Stimulated activated CD4-positive, alpha-beta T cell treated with anti-CD3 and anti-CD28 coated beads, Interleukin-15, amount 100 ng/mL, for 1 hour (primary cell): ENCODE results near the gene TSPAN16.
A peak's percentile ranks its signal among the peaks of the same experiment; 100 is the strongest.

Experiments
- DNase-seq, 2 donors: peaks; one replicate each; pipeline ENCODE4 v3.0.0-alpha.2; 2020; ENCODE audit warnings: low read depth in 1 of 2, low spot score in 1 of 2

Gene TSPAN16, protein sequence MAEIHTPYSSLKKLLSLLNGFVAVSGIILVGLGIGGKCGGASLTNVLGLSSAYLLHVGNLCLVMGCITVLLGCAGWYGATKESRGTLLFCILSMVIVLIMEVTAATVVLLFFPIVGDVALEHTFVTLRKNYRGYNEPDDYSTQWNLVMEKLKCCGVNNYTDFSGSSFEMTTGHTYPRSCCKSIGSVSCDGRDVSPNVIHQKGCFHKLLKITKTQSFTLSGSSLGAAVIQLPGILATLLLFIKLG

DNA sequence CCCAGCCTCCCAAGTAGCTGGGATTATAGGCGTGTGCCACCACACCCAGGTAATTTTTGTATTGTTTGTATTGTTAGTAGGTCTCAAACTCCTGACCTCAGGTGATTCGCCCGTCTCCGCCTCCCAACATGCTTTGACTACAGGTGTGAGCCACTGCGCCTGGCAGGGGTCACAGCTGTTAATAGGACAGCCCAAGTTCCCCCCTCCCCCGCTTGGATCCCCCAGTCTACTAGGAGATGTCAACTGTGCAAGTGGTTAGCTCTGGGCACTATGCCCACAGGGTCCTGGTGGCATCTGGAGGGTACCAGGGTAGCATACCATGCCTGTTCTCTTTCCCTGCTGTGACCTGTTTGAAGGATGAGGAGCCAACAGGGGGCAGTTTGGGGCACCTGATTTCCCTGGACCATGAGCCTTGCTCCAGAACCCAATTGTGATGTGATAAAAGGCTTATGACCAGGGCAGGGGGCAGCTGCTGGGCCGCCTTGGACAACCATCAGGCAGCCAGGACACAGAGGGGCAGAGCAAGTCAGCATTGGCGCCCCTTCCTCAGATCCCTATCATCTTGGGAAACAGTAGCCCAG lies at the start of gene TSPAN16:
TSPAN16 (plus strand) TSS at position 496 of the 581 bp plus-strand sequence. CDS start 138 bp downstream, outside the sequence.
- no peak for DNase-seq

DNA sequence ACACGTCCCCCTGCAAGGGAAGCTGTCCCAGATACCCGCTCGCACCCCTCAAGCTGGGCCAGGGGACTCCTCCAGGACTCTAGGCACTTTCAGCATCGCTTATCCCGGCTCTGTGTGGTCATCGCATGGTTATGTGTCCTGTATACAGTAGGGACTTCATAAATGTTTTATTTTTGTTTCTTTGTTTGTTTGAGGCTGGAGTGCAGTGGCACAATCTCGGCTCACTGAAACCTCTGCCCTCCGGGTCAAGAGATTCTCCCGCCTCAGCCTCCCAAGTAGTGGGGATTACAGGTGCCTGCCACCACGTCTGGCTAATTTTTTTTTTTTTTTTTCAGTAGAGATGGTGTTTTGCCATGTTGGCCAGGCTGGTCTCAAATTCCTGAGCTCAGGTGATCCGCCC lies 49.0 kb upstream of the TSPAN16 start:
- DNase-seq, result no peak

DNA sequence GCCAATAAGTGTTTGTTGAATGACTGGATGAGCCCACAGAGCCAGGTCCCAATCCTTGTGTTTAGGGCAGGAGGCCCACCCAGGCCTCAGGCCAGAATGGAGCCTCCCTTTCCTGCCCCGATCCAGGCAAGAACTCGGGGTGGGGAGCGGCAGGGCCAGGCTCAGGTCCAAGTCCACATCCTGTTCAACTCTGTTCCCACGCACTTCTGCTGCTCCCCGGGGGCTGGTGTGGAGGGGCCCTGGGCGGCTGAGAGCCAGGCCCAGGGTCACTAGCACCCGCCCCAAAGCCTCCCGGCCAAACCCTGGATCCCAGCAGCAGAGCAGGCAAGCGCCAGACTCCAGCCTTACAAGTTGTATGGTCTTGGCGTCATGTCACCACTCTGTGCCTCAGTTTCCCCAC lies 48.6 kb upstream of the TSPAN16 start:
- no peak for DNase-seq

DNA sequence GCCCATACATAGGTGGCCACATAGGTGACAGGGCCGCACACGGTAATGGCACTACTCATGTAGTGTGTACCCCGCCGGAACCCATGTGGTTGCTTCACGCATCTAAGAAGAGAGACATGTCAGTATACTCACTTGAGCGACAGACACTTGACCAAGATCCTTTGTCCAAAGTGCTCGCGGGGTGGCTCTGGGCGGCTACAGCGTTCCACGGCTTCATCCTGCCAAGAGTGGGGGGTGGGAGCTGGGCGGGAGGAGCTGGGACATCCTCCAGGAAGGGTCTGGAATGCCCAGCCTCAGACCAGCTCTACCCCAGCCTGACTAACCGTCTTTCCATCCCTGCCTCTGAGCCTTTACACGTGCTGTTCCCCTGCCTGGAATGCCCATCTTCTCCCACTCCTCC lies 48.0 kb upstream of the TSPAN16 start:
- DNase-seq, result no peak

DNA sequence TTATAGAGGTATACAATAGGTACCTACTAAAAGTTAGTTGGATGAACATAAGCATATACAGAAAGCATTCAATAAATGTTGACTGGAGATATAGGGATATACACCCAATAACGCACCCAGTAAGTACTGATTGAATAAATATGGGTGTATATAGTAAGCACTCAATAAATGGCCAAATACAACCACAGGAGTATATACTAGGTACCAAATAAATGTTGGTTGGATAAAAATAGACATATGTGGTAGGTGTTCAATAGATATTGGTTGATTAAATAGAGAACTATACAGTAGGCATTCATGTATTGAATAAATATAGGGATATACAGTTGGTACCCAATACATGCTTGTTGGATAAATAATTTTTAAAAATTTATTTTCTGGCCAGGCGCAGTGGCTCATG lies 47.1 kb upstream of the TSPAN16 start:
- DNase-seq, result no peak

DNA sequence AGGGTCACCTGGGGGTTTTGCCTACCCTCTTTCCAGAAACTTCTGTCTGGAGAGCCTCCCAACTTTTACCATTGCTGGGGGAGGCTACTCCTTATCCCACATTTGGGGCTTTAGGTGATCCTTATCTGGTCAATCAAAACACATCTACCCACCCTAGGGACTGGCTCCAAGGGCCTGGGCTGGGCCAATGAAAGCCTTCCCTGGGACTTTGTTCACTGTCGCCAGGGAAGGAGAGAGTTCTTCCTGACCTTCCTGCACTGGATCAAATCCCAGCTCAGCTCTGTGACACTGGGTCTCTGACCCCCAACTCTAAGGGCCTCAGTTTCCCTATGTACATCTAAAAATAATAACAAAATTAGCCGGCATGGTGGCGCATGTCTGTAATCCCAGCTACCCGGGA lies 44.7 kb upstream of the TSPAN16 start:
- DNase-seq, result no peak

DNA sequence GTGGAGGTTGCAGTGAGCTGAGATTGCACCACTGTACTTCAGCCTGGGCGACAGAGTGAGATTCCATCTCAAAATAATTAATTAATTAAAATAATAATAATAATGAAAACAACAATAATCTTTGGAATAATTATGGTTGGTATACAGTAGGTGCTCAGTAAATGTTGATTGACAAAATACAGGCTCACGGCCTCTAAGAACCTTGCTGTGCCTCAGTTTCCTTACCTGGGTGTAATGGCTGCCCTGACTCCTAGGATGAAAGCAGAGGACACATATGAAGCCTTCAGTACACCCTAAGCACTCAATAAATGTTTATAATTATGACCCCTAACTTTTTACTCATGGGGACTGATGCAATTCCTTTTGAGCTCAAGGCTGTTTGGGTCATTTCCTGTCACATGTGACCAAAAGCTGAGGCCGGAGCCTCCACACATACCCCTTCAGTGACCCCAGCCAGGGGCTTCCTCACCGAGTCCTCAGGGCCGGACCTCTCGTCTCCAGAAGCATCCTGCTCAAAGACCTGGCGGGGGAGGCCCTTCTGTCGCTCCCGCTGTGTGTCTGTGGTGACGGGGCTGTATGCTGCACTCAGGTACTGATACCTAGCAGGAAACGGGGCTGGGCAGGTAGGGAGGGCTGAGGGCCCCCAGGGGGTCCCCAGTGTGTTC lies 44.2 kb upstream of the TSPAN16 start:
- no peak for DNase-seq

DNA sequence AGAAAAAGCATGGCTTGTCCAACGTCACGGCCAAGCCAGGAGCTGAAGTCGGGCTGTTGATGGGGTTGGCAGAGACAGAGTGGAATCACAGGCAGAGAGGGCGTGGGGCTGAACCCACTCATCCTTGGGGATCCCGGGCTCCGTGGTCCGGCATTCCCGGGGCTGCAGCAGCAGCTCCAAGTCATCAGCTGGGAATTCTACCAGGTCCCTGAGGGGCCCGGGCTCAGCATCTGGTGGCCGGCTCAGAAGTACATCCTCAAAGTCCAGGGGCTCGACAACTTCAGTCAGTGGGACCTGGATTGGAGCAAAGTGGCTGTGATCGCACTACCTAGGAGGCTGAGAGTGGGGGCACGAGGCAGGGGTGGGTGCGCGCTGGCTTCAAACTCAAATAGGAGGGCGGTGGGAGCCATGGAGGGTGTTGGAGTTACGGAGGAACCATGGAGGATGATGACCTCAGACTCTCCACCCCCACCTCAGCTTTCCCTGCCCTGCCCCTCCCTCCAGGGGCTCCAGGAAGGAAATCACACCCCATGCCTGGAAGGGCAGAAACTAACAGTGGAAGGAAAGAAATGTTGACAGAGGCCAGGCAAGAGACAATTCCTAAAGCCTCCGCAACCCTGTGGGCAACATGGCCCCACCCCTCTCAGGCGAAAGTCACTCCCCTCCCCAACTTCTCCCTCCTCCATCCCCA lies 43.1 kb upstream of the TSPAN16 start:
- no peak for DNase-seq

DNA sequence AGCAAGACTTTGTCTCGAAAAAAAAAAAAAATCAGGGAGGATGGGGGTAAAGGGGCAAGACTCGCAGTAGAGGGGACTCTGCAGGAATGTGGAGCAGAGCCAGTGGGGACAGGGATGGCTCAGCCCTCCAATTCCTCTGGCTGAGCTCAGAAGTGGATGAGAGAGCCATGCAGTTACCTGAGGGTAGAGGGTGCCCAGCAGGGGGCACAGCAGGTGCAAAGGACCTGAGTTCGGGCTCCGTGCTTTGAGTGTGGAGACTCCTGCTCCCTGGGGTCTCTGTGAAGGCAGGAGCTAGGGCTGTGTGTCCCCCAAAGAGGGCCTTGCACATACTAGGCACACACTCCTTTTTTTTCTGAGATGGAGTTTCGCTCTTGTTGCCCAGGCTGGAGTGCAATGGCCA lies 41.3 kb upstream of the TSPAN16 start:
- DNase-seq, result no peak

DNA sequence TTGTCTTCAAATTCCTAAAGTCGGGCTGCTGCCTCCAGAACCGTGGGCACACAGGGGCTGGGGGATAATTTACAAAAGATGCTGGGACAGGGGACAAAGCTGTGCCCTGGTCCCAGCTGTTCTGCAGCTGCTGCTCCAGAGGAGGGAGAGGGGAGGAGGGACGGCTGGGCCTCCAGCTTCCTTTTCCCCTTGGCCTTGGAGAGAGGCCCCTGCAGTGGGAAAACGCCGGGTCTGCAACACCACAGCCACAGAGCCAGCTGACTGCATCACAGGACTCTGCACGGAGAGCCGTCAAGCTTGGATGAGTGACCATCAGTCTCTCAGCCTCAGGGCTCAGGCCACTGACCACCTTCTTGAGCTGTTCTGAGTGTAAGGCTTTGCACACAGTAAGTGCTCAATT lies 39.8 kb upstream of the TSPAN16 start:
- no peak for DNase-seq

DNA sequence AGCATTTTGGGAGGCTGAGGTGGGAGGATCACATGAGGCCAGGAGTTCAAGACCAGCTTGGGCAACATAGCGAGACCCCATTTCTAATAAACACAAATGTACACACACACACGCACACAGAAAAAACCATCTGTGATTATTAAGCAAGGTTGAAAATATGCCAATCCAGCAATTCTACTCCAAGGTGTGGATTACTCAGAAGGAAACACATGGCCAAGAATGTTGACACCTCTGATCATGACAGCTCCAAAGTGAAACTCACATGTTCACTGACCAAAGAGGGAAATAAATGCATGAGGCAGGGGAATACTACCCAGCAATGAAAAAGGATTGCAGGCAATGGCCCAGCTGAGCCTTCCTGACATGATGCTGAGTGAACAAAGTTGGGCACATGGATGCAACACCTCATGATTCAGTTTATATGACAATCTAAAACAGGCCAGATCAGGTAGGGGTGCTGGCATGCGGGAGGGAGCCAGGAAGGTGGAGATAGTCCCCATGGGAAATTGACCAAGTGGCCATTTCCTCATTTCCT lies 38.0 kb upstream of the TSPAN16 start:
- no peak for DNase-seq

DNA sequence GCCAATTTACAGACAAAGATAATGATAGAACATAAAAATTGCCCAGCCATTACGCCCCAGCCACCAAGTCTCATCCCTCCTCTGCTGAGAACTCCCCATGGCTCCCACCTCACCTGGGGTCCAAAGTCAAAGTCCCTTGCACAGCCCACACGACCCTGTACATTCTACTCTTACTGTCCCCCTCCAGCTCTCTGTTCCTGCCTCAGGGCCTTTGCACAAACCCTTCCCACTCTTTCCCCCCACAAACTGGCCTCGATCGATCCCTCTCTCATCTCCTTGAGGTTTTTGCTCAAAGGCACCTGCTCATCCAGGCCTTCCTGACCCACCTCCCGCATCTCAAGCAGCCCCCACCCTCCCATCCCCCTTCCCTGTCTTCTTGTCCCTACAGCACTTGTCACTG lies 35.0 kb upstream of the TSPAN16 start:
- no peak for DNase-seq

DNA sequence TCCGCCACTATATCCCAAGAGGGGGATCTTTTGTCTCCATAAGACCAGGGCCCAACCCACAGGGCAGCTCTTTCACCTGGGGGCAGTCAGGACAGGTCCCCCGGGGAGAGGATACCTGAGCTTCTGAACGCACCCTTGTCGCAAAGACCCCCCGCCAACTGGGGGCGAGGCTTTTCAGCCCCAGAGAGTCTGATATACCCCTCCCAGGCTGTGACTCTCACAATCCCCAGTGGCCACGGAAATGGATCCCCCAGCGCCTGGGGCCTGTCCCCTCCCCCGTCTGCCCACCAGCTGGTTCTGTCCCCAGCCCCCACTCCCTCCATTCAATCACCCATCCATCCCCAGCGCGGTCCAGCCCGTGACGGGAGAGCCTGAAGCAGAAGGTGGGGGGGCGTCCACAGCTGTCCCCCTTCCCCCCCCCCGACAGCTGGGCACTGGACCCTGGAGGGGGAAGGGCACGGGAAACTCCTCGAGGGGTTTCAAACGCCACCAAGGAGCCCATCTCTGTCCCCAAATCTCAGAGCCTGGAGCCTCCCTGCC lies 34.5 kb upstream of the TSPAN16 start:
- DNase-seq, result no peak

DNA sequence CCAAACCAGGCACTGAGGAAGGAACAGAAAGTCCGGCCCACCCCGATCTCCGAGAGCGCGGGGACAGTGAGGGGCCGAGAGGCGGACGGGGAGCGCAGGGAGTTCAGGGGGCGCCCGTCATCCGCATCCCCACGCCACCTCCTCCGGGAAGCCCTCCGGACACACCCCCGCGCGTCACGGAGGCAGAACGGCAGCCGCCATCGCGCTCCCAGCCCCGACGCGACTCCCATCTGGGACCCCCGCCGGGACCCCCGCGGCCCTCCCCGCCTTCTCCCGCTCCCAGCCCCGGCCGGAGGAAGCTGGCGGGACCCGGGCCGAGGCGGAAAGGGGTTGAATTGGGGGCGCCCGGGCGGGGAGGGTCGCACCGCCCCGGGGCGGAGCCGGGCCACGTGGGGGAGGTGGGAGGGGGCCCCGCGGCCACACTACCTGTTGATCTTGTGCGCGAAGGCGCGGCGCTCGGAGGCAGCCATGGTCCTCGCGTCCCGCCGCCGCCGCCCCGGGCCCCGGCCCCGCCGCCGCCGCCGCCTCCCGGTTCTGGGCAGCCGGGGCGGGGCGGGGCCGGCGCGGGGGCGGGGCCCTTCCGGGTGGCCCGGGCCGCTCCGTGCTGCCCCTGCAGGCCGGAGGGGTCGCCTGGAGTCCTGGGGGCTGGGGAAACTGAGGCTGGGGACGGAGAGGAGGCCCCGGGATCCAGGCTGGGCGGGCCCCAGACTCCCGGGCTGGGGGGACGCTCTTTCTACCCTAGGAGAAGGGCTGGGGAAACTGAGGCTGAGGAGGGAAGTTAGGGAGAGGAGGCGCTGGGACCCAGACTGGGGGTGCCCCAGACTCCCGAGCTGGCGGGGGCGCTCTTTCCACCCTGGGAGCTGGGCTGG lies 33.8 kb upstream of the TSPAN16 start, which contains the start of gene DOCK6:
DOCK6 (minus strand) TSS at position 554 of the 869 bp plus-strand sequence; CDS start at position 470, 84 bp downstream.
- DNase-seq, result peak in 1 of 2 donors; percentile 19

DNA sequence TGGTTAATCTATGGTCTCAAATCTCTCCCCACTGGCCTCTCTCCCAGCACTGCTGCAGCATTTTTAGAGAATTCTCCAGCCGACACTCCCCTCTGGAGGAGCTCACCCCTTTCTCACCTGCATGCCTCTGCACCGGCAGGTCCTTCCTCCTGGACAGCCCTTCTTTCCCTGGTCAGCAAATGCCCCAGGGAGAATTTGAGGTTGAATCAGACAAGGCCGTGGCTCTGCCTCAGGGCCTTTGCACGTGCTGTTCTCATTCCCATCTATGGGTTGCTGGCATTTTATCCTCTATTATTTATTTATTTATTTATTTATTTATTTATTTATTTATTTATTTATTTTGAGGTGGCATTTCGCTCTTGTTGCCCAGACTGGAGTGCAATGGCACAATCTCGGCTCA lies 32.2 kb upstream of the TSPAN16 start:
- DNase-seq, result no peak

DNA sequence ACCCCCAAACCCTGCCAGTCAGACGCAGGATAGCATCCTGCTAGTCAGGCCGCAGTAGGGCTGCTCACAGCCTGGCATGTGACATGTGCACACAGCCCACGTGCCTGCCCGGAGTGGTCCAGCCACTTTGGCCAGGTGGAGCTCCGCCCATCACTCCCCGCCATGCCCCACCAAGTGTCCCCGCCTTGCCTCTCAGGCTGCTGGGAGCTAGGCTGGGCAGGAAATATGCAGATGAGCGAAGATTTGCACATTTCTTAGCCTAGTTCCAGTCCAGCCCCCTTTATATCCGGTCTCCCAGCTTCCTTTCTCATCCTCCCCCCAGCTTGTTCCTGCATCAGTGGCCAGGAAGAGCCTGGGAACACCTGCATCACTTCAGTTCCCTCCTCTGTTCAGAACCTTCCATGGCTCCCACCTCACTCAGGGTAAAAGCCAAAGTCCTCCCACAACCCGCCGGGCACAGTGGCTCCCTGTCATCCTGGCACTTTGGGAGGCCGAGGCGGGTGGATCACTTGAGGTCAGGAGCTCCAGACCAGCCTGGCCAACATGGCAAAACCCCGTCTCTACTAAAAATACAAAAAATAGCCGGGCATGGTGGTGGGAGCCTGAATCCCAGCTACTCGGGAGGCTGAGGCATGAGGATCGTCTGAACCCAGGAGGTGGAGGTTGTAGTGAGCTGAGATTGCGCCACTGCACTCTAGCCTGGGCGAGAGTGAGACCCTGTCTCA lies 31.3 kb upstream of the TSPAN16 start:
- DNase-seq, result no peak

DNA sequence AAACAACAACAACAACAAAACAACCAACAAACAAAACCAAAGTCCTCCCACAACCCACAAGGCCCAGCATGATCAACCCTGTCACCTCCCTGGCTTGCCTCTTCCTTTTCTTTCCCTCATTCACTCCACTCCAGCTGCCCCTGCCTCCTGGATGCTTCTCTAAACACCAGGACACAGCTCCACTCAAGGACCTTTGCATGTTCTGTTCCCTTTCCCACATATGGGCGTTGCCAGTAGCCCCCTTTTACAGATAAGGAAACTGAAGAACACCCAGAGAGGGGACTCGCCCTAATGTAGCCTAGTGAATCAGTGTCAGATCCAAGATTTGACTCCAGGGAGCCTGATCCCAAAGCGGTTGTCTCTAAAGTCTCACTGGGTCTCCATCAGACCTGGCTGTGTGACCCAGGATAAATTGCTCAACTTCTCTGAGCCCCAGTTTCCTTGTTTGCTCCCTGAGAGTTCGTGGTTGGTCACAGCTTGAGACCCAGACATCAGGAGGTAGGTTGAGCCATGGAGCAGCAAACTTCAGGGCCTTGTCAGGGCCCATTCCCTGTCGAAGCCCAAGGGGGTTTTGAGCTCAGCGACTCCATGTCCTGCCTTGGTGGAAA lies 30.7 kb upstream of the TSPAN16 start:
- DNase-seq, result no peak

DNA sequence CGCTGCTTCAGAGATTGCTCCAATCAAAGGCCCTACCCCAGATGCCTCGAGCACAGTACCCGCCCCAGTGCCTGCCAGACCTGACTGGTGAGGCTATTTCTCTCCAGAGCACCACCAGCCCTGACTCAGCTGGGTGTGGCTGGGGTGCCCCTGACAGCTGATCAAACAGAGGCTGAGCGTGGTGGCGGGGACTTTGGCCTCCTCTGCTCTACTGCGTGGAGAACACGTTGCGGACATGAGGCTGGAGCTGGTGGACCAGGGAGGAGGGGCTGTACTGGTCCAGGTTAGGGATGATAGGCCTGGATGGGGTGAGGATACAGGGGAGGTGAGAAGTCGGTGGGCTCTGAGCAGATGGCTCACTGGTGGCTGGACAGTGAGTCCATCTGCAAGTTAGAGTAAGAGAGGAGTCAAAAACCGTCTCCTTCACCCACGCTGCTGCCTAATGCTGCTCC lies 30.1 kb upstream of the TSPAN16 start:
- no peak for DNase-seq
